GM23338 (cell line): ENCODE results near the gene PSD. TPM values are rescaled to one million over a fixed set of nuclear protein-coding genes. Genes with fewer than 3 reads are reported as not detected.

Source experiments
- ATAC-seq: fragments of 200-7000 bp; cut with Tn5 transposase; 3 replicates; pipeline ENCODE4 v1.9.1; 2020
- DNase-seq: peaks from one replicate; pipeline ENCODE4 v3.0.0-alpha.2; 2015; ENCODE audit warnings: low spot score
- H2AFZ ChIP-seq: fragments of 200-600 bp; sonication (generic); 2 replicates; pipeline ENCODE4 v1.8.0; 2016; ENCODE audit warnings: antibody characterized with exemption, mild to moderate bottlenecking, moderate library complexity
- H3F3A ChIP-seq: fragments of 200-600 bp; sonication (generic); replicated peaks from 2 replicates; pipeline ENCODE4 v1.8.0; 2017; ENCODE audit warnings: antibody characterized with exemption, mixed run types, low read depth
- H3K27ac ChIP-seq: fragments of 200-600 bp; sonication (generic); 2 replicates; pipeline ENCODE4 v1.6.1; 2016; ENCODE audit warnings: low read depth
- H3K27me3 ChIP-seq: fragments of 200-600 bp; sonication (generic); 2 replicates; pipeline ENCODE4 v1.8.0; 2016; ENCODE audit warnings: mild to moderate bottlenecking, mixed run types, moderate library complexity; ENCODE audit not compliant: insufficient read depth
- H3K36me3 ChIP-seq: fragments of 200-600 bp; sonication (generic); 2 replicates; pipeline ENCODE4 v1.8.0; 2016; ENCODE audit warnings: mild to moderate bottlenecking; ENCODE audit not compliant: insufficient read depth
- H3K4me1 ChIP-seq: fragments of 200-600 bp; sonication (generic); 2 replicates; pipeline ENCODE4 v1.8.0; 2016; ENCODE audit warnings: mild to moderate bottlenecking, moderate library complexity; ENCODE audit not compliant: insufficient read depth
- H3K4me2 ChIP-seq: fragments of 200-600 bp; sonication (generic); 2 replicates; pipeline ENCODE4 v1.7.1; 2017; ENCODE audit warnings: mixed run types
- H3K4me3 ChIP-seq: fragments of 200-600 bp; sonication (generic); 2 replicates; pipeline ENCODE4 v1.6.1; 2016; ENCODE audit warnings: mixed run types
- H3K79me2 ChIP-seq: fragments of 200-600 bp; sonication (generic); replicated peaks from 2 replicates; pipeline ENCODE4 v1.8.0; 2017; ENCODE audit warnings: mild to moderate bottlenecking; ENCODE audit not compliant: insufficient read depth
- H3K9me2 ChIP-seq: fragments of 200-600 bp; sonication (generic); 2 replicates; pipeline ENCODE4 v1.8.0; 2017; ENCODE audit not compliant: insufficient read depth
- H4K20me1 ChIP-seq: fragments of 200-600 bp; sonication (generic); replicated peaks from 2 replicates; pipeline ENCODE4 v1.8.0; 2017; ENCODE audit warnings: mild to moderate bottlenecking; ENCODE audit not compliant: insufficient read depth
- H3K27ac Mint-ChIP-seq: 2 replicates; pipeline ENCODE4 v1.8.0; 2020; ENCODE audit warnings: inconsistent platforms, mild to moderate bottlenecking, moderate library complexity, mixed read lengths
- H3K27me3 Mint-ChIP-seq: 3 replicates; pipeline ENCODE4 v1.8.0; 2022; ENCODE audit warnings: low read depth, mild to moderate bottlenecking, moderate library complexity, mixed read lengths, inconsistent platforms; ENCODE audit not compliant: insufficient read depth, poor library complexity
- H3K36me3 Mint-ChIP-seq: 3 replicates; pipeline ENCODE4 v1.8.0; 2021; ENCODE audit warnings: low read depth, mild to moderate bottlenecking, inconsistent platforms, moderate library complexity, mixed read lengths
- H3K4me1 Mint-ChIP-seq: 3 replicates; pipeline ENCODE4 v1.8.0; 2020; ENCODE audit warnings: mild to moderate bottlenecking, inconsistent platforms, mixed read lengths
- H3K4me3 Mint-ChIP-seq: 3 replicates; pipeline ENCODE4 v1.8.0; 2021; ENCODE audit warnings: moderate library complexity, mild to moderate bottlenecking, inconsistent platforms, mixed read lengths
- H3K9me3 Mint-ChIP-seq: 3 replicates; pipeline ENCODE4 v1.8.0; 2020; ENCODE audit warnings: moderate library complexity, mild to moderate bottlenecking, inconsistent platforms, mixed read lengths
- CREB1 ChIP-seq: fragments of 250-450 bp; sonication (Bioruptor Pico); IDR thresholded peaks from 2 replicates; pipeline ENCODE4 v1.5.0; 2020; ENCODE audit warnings: low read depth, mild to moderate bottlenecking, moderate library complexity
- CTCF ChIP-seq, 2 experiments: fragments of 200-600 bp in 1 of 2; sonication (generic) in 1 of 2; conservative IDR thresholded peaks; 2 replicates each; pipeline versions ENCODE4 v1.5.1 to v1.6.1; 2016 to 2017; ENCODE audit warnings: antibody characterized with exemption in 2 of 2, low read depth in 2 of 2, mild to moderate bottlenecking in 2 of 2, moderate library complexity in 1 of 2
- EZH2 ChIP-seq: fragments of 200-600 bp; sonication (generic); IDR thresholded peaks from one replicate; pipeline ENCODE4 v1.8.0; 2017; ENCODE audit warnings: antibody characterized with exemption, mild to moderate bottlenecking, low read depth; ENCODE audit not compliant: unreplicated experiment
- EZH2phosphoT487 ChIP-seq: fragments of 200-600 bp; sonication (generic); IDR thresholded peaks from one replicate; pipeline ENCODE4 v1.8.1; 2018; ENCODE audit warnings: antibody characterized with exemption; ENCODE audit not compliant: unreplicated experiment
- JUNB ChIP-seq: IDR thresholded peaks from one replicate; pipeline ENCODE4 v1.6.1; 2016; ENCODE audit warnings: antibody characterized with exemption; ENCODE audit not compliant: unreplicated experiment
- NANOG ChIP-seq: IDR thresholded peaks from 2 replicates; pipeline ENCODE4 v1.6.1; 2016; ENCODE audit warnings: antibody characterized with exemption, borderline replicate concordance
- POLR2AphosphoS5 ChIP-seq: IDR thresholded peaks from 2 replicates; pipeline ENCODE4 v1.6.1; 2016; ENCODE audit warnings: antibody characterized with exemption, low read depth
- REST ChIP-seq: IDR thresholded peaks from one replicate; pipeline ENCODE4 v1.6.1; 2018; ENCODE audit warnings: antibody characterized with exemption; ENCODE audit not compliant: unreplicated experiment
- STAT1 ChIP-seq: IDR thresholded peaks from one replicate; pipeline ENCODE4 v1.6.1; 2016; ENCODE audit warnings: antibody characterized with exemption; ENCODE audit not compliant: unreplicated experiment
- ZNF114 ChIP-seq: fragments of 250-450 bp; sonication (Bioruptor Pico); IDR thresholded peaks from 2 replicates; pipeline ENCODE4 v1.5.0; 2020; ENCODE audit warnings: mild to moderate bottlenecking, moderate library complexity
- ZNF331 ChIP-seq: fragments of 250-450 bp; sonication (Bioruptor Pico); IDR thresholded peaks from 2 replicates; pipeline ENCODE4 v1.5.0; 2020; ENCODE audit warnings: low read depth, mild to moderate bottlenecking, moderate library complexity
- ZNF462 ChIP-seq: fragments of 250-450 bp; sonication (Bioruptor Pico); IDR thresholded peaks from 2 replicates; pipeline ENCODE4 v1.5.0; 2020; ENCODE audit warnings: mild to moderate bottlenecking, moderate library complexity
- polyA plus RNA-seq: library from polyadenylated mRNA; unstranded; fragments of >200 nt; fragmentation: Nextera tagmentation; extraction: Ambion mirVana; gene quantifications from 2 replicates; pipeline ENCODE4 v1.2.1, GENCODE V29; 2016
- total RNA-seq: library from RNA; depleted of rRNA; stranded (reverse); fragments of >200 nt; shearing (Covaris generic); gene quantifications from 2 replicates; pipeline ENCODE4 v1.2.3, GENCODE V29; 2014
- TF ChIP-seq, protein P1 (sequence below): IDR thresholded peaks from 2 replicates; pipeline ENCODE4 v1.6.1; 2016; ENCODE audit warnings: antibody characterized with exemption

The PSD gene
- total and polyA plus RNA-seq, 2 experiments from 2014 or later = 1.9 to 6.8 TPM

DNA sequence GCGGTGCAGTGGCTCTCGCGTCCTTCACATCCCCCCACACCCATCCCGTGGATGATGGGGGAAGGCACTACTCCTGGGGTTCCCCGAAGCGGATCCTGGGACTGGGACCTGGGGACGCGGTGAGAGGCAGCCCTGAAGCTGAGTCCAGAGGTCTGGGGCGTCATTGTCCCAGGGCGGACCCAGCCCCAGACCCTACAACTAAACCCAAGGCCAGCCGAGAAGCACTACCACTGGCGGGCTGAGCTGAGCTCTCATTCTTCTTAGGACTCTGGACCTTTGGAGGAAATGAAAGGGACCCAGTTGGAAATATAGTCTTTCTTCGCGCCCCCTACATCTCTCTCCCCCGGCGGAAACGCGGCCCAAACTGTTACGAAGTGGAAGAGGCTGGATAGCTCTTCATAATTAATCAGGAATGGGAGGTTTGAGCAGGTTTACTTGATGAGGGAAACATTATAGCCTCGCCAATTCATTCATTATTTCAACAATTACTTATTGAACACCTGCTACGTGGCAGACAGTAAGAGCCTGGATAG lies 1.7 kb upstream of the PSD start:
- no peaks in the 10 kb centered on the region; the same call in none of the 2 replicates for H4K20me1 ChIP-seq
- H3K4me1 ChIP-seq = peaks cover 15% of the 10 kb centered on the region
- peak overlapping the region; percentile 91 for H2AFZ ChIP-seq
- H3F3A ChIP-seq = peaks cover 27% of the 10 kb centered on the region
- H3K9me2 ChIP-seq = no peaks in the 10 kb centered on the region
- peak overlapping the region; percentile 82 for H3K4me3 ChIP-seq
- TF ChIP-seq ZNF114 (CRISPR knock-in tag) = no peak
- no peak for TF ChIP-seq EZH2phosphoT487
- no peak for TF ChIP-seq ZNF462
- TF ChIP-seq JUNB = no peak
- no peak for TF ChIP-seq ZNF331 (CRISPR knock-in tag)
- no peak for TF ChIP-seq NANOG
- TF ChIP-seq EZH2 = no peak
- no peak for TF ChIP-seq STAT1
- TF ChIP-seq REST = no peak
- no peak for TF ChIP-seq CREB1 (CRISPR knock-in tag)
- no peak for TF ChIP-seq POLR2AphosphoS5
- TF ChIP-seq, protein P1, sequence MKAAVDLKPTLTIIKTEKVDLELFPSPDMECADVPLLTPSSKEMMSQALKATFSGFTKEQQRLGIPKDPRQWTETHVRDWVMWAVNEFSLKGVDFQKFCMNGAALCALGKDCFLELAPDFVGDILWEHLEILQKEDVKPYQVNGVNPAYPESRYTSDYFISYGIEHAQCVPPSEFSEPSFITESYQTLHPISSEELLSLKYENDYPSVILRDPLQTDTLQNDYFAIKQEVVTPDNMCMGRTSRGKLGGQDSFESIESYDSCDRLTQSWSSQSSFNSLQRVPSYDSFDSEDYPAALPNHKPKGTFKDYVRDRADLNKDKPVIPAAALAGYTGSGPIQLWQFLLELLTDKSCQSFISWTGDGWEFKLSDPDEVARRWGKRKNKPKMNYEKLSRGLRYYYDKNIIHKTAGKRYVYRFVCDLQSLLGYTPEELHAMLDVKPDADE = no peak
- no peak for TF ChIP-seq CTCF (conservative IDR thresholded peaks at IDR 0.05; ENCODE audit: low read depth in 2 of 2)
- H3K36me3 Mint-ChIP-seq = peaks cover 16% of the 10 kb centered on the region
- H3K36me3 ChIP-seq = no peaks in the 10 kb centered on the region; the same call in 1 of the 2 replicates
- peaks cover 40% of the 10 kb centered on the region for H3K27me3 Mint-ChIP-seq
- H3K4me1 Mint-ChIP-seq = peaks cover 19% of the 10 kb centered on the region
- H3K9me3 Mint-ChIP-seq = no peaks in the 10 kb centered on the region; the same call in 2 of the 3 replicates
- DNase-seq (no peak), ATAC-seq (no peak)
- H3K27ac Mint-ChIP-seq = peak overlapping the region; percentile 97; the same call in 1 of the 2 replicates
- H3K4me3 Mint-ChIP-seq = peak overlapping the region; percentile 97
- 0 out of 2 replicates have a peak, but pooled peaks cover 6% of the 10 kb centered on the region for H3K27me3 ChIP-seq
- H3K4me2 ChIP-seq = peak overlapping the region; percentile 100
- H3K27ac ChIP-seq = peak overlapping the region; percentile 95
- H3K79me2 ChIP-seq = no peaks in the 10 kb centered on the region
